Fibroblast of skin of back (primary cell): Measurements from ENCODE around the gene HRCT1.
"Not testable (repeated sequence)": the region's sequence is repeated elsewhere in the genome, so short reads cannot be mapped to it uniquely, and the experiment has no call there.

ENCODE experiments used
- DNase-seq: peaks from one replicate; pipeline ENCODE4 v3.0.0-alpha.2; 2013

The HRCT1 gene

DNA sequence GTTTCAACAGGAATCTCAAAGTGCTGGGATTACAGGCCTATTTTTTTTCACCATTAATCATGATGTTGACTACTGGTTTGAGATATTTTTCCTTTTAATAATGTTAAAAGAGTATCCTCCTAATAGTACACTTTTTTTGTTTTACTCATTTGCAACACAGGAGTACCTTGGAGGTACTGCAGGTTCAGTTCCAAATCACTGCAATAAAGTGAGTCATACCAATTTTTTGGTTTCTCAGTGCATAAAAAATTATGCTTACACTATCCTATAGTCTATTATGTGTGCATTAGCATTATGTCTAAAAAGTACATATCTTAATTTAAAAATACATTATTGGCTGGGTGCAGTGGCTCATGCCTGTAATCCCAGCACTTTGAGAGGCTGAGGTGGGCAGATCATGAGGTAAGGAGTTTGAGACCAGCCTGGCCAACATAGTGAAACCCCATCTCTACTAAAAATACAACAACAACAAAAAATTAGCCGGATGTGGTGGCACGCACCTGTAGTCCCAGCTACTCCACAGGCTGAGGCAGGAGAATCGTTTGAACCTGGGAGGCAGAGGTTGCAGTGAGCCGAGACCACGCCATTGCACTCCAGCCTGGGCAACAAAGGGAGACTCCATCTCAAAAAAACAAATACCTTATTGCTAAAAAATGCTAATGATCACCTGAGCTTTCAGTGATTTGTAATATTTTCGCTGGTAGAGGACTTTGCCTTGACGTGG lies 8.5 kb upstream of the HRCT1 start:
- not testable (repeated sequence) for DNase-seq

DNA sequence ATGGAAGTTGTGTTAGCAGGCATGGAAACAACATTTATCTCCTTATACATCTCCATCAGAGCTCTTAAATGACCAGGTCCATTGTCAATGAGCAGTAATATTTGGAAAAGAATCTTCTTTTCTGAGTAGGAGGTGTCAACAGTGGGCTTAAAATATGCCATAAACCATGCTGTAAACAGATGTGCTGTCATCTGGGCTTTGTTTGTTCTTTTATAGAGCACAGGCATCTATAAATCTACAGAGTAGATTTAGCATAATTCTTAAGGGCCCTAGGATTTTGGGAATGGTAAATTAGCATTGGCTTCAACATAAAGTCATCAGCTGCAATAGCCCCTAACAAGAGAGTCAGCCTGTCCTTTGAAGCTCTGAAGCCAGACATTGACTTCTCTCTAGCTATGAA lies 7.7 kb upstream of the HRCT1 start:
- DNase-seq, result no peak

DNA sequence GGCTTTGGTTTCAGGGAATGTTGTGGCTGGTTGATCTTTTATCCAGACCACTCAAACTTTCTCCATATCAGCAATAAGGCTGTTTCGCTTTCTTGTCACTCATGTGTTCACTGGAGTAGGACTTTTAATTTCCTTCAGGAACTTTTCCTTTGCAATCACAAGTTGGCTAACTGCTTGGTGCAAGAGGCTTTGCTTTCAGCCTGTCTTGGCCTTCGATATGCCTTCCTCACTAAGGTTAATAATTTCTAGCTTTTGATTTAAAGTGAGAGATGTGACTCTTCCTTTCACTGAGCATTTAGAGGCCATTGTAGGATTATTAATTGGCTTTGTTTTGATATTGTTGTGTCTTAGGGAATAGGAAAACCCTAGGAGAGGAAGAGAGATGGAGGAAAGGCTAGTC lies 7.0 kb upstream of the HRCT1 start:
- DNase-seq, result no peak

DNA sequence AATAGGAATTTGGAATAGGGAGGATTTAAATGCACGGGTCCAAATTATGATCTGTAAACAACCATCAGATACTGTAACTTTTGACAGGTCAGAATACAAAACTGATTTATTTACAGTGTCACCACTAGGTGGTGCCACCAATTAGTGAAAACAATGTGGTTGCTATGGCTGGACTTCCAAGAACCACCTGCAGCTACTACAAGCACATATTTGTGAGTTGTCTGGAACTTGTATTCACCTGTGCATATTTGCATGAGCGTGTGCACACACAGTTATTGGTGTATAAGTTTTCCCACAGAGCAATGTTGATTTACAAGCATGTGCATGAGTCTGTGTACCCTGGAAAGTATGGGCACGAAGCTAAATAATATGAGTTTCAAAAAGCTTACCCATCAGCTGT lies 3.0 kb upstream of the HRCT1 start:
- DNase-seq, result peak; percentile 55

DNA sequence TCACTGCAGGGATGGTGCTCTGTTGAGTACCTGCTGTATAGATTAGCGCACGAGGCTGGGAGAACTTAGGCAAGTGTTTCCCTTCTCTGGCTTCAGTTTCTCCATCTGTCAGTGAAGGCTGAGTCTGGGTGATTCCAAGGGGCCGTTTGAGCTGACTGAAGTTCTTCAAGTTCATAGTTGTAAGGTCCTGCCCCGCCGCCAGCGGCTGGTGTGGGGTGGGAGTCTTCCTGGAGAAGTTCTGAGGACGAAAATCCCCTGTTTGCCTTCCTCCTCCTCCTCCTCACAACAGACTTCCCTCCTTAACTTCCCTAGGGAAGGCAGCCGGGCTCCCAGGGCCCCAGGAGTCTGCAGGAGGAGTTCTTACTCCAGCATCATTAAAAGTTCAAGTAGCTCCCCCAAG lies 1.7 kb upstream of the HRCT1 start:
- DNase-seq, result no peak

DNA sequence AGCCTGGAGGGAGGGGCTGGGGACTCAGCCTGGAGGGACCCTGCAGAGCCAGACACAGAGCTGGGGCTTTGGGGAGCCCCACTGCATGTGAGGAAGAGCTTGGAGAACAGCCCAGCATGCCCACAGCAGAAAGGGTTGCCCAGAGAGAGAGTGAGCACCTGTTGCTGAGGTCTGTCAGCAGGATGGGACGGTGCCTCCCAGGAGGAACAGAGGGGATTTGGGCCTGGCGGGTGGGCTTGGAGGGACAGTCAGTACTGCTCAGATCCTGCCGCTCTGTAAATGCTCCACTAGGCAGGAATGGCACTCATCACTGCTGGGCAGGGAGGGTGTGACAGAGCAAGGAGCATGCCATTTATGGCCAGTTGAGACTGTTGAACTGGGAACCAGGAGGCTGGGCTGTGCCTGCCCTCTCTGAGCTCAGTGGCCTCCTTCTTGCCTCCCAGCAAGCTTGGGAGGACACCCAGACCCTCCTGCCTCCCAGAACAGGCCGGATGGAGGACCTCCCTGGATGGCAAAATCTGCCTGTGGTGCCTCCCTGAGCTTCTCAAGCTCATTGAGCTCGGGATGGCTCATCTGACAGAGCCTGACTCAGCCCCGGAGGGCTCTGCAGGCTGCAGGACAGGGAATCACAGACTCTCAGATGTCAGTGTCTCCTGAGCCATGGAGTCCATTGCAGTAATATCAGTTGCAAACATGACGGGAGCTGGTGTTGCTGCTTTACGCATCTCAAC lies 786 bp upstream of the HRCT1 start:
- peak; percentile 79 for DNase-seq

DNA sequence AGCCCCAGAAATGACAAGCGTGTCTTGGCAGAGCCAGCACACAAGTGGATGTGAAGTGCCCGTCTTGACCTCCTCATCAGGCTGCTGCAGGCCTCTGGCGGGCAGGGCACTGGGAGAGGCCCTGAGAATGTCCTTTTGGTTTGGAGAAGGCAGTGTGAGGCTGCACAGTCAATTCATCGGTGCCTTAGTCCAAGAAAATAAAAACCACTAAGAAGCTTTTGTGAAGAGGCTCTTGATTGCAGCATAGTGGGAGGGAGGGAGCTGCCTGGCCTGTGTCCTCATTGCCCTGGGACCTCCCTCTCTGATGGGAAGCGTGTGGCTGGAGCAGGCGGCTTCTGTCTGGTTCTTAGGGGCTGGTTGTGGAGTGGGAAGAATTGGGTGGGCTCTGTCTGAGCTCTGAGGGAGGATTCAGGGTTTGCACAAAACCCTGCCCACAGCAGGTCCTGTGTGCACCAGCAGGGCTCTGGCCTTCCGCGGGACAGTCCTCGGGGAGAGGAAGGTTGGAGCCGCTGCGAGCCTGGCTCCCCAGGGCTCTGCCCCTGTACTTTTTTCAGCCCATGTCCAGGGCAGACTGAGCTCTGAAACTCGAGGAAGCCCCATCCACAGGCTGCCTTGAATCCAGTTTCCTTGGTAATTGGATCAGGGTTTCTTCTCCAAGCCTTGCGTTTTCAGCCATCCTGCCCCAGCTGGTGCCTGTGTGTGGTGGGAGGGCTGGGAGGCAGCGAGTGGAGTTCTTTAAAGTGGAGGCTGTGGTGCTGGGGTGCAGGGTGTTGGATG lies 1.1 kb downstream of the HRCT1 start:
- peak; percentile 85 for DNase-seq

DNA sequence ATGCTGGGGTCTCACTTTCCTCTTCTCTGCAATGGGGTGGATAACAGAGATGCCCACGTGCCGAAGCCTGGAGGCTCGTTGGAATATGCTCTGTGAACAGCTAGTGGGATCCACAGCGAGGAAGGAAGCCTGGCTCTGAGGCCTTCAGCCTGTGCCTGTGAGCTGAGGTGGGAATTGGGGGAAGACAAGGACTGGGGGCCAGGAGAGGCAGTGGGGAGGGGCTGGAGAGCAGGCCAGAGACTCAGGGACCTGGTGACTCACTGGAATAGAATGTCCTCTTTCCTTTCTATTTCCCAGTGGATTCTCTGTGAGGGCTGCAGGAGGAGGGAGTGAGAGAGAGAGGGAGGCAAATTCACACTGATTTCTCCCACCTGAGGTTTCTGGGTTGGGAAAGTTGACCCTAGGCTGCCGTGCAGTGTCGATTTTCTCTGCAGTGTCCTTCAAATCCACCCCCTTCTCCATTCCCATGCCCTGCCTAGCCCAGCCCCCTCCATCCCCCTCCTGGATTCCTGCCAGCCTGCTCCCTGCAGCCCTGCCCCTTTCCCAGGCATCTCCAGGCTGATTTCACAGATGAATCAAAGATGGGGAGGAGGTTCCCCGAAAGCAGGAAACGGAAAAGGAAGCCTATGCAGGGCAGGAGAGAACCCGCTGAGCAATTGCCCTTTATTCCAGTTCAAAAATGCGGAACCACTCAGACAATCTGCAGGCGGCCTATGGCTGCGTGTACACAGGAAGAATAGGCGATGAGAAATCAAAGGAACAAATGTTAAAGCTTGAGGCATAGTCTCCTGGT lies 1.9 kb downstream of the HRCT1 start:
- DNase-seq, result peak; percentile 98

DNA sequence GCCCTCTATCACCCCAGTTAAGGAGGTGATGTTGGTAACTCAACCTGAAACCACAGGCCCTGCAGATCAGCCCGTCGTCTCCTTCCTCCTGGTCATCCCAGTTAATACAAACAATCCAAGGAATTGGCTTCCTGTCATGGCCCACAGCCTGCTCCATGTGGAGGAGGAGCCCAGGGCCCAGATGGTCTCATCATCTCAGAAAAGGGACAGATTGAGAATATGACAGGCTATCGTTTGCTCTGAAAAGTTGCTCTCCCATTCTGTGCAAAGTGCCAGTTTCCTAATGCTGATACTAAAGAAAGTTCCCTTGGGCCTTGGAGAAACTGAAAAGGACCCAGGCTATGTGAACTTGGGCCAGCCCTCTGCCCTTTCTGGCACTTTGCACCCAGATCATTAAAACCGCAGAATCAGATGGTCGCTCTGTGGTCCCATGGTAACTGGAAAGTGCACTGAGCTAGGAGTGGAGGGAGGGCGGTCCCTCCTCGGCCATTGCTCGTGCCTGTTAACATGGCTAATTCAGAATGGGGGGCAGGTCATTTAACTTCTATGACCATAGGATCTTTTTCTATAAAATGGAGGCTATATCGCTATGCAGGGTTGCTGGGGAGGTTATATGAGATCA lies 2.6 kb downstream of the HRCT1 start:
- peak; percentile 69 for DNase-seq

DNA sequence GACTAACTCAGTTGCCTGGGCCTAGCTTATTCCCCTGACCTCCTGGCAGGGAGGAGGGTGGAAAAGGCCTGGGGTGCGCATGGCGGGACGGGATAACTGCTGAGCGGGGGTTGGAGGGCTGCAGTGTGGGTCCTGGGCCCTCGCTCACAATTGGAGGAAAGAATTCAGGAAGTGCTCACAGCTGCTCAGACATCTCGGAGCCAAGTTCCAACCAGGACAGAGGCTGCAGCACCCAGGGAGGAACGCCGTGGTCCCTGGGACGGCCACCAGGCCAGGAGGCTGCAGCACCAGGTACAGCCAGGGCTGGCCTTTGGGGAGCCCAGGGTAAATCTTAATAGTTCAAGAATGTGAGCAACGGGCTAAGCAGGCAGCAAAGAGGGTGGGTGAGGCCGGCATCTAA lies 3.3 kb downstream of the HRCT1 start, which contains the start of gene SPAAR:
Gene SPAAR, plus strand, starts transcription at position 217 of the 400 bp plus-strand sequence. CDS start 974 bp downstream, outside the sequence.
- DNase-seq, result no peak

DNA sequence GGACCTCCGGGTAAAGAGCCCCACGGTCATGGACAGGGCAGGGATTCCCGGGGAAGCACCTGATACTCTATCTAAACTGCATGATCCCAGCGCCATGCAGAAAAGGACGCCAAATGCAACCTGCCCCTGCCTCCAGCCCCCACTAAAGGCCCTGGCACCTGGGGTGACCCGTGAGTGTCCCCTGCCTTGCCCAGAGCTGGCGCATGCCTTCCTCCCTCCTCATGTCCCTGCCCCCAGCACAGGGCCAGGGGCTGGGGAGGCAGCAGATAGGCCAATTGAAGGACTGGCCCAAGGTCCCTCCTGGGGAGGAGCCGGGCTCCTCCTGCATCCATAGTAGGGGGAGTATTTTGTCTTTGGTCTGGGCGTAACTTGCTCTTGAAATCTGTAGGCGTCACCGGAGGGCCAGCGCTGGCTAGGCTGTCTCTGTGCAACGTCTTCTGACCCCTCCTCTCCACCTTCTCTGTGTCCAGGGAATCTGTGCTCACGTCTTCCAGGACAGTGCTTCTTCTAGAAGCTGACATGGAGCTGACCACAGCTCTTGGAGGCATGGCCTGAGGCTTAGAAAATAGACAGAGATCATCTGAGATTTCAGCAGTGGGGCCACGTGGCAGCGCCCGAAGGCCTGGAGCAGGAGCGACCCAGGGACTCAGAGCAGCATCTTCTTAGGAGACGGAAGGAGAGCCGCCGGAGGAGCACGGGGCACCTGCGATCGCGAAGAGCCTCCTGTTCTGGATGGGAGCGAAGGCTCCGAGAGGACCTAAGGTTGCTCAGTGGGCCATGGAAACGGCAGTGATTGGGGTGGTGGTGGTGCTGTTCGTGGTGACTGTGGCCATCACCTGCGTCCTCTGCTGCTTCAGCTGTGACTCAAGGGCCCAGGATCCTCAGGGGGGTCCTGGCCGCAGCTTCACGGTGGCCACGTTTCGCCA lies 3.9 kb downstream of the HRCT1 start:
- no peak for DNase-seq

DNA sequence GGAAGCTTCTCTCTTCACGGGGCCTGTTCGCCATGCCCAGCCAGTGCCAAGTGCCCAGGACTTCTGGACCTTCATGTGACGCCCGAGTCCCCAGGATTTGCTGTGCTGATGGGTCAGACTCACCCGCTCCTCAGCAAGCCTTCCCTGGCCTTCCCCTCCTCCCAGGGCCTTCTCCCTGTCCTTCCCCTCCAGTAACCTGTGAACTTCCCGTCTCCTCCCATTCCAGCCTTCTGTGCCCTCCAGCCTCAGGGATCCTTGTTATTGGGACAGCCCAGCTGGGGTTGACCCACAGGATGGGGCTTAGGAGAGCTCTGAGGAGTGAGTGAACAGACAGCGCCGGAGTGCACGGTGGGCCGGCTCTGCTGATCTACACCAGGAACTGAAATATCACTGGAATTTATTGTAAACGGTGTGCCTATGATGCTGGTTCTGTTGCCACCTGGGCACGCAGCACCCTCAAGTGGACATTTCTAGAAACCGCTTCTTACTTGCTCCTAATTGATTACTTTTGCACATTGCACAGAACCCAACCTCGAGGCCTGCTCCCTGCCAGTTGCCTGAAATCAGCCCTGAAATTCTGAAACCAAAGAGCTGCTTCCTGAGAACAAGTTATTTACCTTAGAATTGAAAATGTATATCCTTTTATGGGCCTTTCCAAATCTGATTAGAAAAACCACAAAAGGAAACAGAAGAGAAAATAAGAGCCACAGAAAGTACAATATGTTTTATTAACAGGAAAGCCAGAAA lies 4.8 kb downstream of the HRCT1 start:
- DNase-seq, result peak; percentile 59

DNA sequence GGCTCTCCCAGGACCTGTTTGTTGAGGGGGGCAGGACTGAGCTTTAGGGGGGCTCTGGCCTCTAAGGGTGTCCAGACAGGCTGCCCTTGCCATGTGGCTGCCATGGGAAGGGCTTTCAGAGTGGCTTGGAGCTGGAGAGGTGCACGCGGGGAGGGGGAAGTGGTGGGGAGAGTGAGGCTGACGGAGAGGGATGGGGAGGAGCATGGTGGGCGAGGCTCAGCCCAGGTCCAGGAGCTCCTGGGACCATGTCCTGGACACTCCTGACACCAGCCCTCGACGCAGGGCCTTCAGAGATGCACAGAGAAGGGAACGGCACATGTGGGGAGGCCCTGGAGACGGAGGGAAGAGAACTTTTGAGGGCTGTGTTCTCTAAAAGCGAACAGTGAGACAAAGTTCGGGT lies 5.7 kb downstream of the HRCT1 start:
- no peak for DNase-seq

DNA sequence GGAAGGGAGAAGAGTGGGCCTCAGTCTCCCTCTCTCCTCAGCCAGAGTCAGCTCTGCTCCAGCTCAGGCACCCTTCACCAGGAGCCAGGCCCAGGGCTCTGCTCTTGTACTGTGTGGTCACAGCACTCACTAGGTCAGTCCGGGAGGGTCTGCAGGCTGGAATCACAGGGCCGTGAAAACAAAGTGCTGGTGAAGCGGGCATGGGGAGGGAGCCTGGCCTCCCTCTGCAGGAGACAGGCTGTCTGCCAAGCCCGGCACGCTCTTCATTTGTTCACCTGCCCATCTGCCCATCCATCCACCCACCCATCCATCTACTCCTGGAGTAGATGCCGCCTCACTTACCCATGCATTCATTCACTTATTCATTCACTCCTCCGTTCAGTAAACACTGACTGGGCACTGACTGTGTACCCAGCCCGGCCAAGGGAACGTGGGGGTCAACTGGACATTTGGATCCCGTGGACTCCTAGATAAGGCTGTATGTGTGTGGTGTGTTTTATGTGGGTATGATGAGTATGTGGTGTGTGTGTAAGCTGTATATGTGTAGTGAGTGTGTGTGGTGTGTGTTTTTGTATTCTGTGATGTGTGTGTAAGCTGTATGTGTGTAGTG lies 6.9 kb downstream of the HRCT1 start:
- DNase-seq, result no peak

DNA sequence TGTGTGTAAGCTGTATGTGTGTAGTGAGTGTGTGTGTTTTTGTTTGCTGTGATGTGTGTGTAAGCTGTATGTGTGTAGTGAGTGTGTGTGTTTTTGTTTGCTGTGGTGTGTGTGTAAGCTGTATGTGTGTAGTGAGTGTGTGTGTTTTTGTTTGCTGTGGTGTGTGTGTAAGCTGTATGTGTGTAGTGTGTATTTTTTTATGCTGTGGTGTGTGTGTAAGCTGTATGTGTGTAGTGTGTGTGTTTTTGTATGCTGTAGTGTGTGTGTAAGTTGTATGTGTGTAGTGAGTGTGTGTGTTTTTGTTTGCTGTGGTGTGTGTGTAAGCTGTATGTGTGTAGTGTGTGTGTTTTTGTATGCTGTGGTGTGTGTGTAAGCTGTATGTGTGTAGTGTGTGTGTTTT lies 7.4 kb downstream of the HRCT1 start:
- DNase-seq, result not testable (repeated sequence)

DNA sequence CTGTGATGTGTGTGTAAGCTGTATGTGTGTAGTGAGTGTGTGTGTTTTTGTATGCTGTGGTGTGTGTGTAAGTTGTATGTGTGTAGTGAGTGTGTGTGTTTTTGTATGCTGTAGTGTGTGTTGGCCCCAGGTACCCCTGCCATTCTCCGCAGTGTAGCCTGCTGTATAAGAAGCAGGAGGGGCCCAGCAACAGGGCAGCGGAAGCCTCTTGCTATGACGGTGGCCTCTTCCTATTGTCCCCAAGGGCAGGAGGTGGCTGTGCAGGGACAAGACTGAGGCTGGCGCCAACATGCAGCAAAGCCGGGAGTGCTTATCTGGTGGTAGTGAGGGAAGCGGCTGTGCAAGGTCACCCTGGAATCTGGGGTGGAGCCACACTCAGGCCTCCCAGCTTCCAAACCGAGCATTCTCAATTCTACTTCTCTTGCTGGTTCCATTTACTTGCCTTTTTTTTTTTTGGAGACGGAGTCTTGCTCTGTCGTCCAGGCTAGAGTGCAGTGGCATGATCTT lies 8.4 kb downstream of the HRCT1 start:
- DNase-seq, result peak; percentile 61

DNA sequence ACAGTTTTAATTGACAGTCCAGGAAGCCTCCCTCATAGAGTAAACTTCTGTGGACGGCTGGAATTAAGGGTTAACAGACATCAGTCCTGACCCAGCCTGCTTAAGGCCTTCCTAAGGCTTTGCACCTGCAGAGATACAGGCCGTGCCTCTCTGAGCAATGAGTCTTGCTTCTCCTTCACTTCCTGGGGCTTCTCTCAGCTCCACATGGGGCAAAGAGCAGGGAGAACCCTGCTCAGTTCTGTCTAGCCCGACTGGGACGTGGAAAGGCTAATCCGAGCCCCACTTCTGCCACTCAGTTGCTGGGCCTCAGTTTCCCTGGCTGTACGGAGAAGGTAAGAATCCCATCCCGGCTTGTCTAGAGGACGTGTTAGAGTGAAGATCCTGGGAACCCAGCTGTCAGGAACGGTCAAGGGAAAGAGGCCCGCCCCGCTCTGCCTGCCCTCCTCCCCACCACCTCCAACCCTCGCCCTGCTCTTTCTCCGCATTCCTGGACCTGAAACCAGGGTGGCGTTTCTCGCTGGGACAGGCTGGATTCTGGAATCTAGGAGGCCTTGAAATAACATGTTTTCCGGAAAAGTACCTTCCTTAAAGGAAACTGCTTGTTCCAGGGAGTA lies 9.8 kb downstream of the HRCT1 start:
- DNase-seq, result no peak

DNA sequence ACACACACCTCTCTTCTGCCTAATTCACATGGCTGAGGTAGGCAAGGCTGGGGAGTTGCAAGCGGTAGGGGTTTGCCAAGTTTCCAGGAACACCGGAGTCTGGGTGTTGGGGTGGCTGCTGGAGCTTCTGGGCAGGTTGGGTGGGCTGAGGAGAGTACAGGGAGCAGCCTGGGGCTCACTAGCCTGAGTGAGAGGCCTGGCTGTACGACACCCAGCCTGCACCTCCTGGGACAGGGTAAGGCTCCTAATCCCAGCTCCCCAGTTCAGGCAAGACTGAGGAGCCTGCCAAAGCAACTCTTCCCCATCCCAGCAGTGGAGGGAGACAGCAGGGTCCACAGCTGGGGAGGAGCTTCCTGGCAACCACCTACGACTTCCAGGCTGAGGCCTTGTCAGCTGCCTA lies 11.3 kb downstream of the HRCT1 start:
- DNase-seq, result no peak

DNA sequence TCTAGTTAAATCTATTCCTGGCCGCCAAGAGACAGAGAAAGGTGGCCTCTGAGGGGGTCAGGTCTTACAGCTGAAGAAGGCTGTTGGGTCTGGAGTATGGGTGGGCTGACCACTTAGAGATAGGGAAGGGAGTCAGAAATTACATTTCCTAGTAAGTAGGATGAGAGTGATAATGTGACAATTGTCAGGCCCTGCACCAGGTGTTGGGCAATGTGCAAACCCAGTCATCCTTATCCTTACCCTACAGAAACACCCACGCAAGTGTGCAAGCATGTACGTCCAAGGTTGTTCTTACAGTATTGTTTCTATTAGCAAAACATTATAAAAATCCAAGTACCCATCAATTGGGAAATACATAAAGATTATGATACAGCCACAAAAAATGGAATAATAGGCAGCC lies 12.8 kb downstream of the HRCT1 start:
- no peak for DNase-seq
